Sigmoid colon (tissue), 4 donors: ENCODE measurements around the gene CLMN.

ENCODE experiments used
- CTCF ChIP-seq, 4 experiments: fragments of 450-650 bp in 3 of 4; fragments of 200-600 bp in 1 of 4; IDR thresholded peaks; one replicate each; pipeline ENCODE4 v1.5.1; 2016 to 2019; ENCODE audit warnings: antibody characterized with exemption in 4 of 4, mild to moderate bottlenecking in 3 of 4, moderate library complexity in 2 of 4
- EP300 ChIP-seq, 4 donors: sonication (generic); formaldehyde crosslinking; IDR thresholded peaks; one replicate each; pipeline ENCODE4 v1.6.1; 2017; ENCODE audit warnings: antibody characterized with exemption in 4 of 4
- POLR2A ChIP-seq, 2 donors: fragments of 450-650 bp; IDR thresholded peaks; one replicate each; pipeline ENCODE4 v1.6.1; 2016; ENCODE audit warnings: antibody characterized with exemption in 2 of 2, mild to moderate bottlenecking in 2 of 2, moderate library complexity in 2 of 2

GRCh38 chr14:95261616-95262510, 57.8 kb downstream of the CLMN start:
- TF ChIP-seq EP300 (IDR thresholded peaks at IDR 0.05) (no peak), CTCF (IDR thresholded peaks at IDR 0.05) (no peak), POLR2A (IDR thresholded peaks at IDR 0.05) (no peak)
